Measurements from ENCODE around the gene RCOR1.

The RCOR1 gene

GRCh38 chr14:102711946-102712345 lies 119.5 kb downstream of the RCOR1 start:
- no peak overlapping the region for H3K27ac ChIP-seq
- no peak for TF ChIP-seq ZFX (IDR thresholded peaks at IDR 0.05; ENCODE audit: borderline replicate concordance)
- TF ChIP-seq, protein P1, sequence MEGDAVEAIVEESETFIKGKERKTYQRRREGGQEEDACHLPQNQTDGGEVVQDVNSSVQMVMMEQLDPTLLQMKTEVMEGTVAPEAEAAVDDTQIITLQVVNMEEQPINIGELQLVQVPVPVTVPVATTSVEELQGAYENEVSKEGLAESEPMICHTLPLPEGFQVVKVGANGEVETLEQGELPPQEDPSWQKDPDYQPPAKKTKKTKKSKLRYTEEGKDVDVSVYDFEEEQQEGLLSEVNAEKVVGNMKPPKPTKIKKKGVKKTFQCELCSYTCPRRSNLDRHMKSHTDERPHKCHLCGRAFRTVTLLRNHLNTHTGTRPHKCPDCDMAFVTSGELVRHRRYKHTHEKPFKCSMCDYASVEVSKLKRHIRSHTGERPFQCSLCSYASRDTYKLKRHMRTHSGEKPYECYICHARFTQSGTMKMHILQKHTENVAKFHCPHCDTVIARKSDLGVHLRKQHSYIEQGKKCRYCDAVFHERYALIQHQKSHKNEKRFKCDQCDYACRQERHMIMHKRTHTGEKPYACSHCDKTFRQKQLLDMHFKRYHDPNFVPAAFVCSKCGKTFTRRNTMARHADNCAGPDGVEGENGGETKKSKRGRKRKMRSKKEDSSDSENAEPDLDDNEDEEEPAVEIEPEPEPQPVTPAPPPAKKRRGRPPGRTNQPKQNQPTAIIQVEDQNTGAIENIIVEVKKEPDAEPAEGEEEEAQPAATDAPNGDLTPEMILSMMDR (IDR thresholded peaks at IDR 0.05): no peak

GRCh38 chr14:102717276-102717675 lies 124.8 kb downstream of the RCOR1 start:
- H3K27ac ChIP-seq: no peak overlapping the region
- TF ChIP-seq, protein P1 (IDR thresholded peaks at IDR 0.05): no peak
- no peak for TF ChIP-seq ZFX (IDR thresholded peaks at IDR 0.05; ENCODE audit: borderline replicate concordance)

GRCh38 chr14:102722646-102723045 lies 130.2 kb downstream of the RCOR1 start:
- H3K27ac ChIP-seq: no peak overlapping the region
- TF ChIP-seq, protein P1 (IDR thresholded peaks at IDR 0.05): no peak
- no peak for TF ChIP-seq ZFX (IDR thresholded peaks at IDR 0.05; ENCODE audit: borderline replicate concordance)

GRCh38 chr14:102723650-102724049 lies 131.2 kb downstream of the RCOR1 start:
- TF ChIP-seq, protein P1 (IDR thresholded peaks at IDR 0.05): no peak
- TF ChIP-seq ZFX (IDR thresholded peaks at IDR 0.05; ENCODE audit: borderline replicate concordance): no peak

DNA sequence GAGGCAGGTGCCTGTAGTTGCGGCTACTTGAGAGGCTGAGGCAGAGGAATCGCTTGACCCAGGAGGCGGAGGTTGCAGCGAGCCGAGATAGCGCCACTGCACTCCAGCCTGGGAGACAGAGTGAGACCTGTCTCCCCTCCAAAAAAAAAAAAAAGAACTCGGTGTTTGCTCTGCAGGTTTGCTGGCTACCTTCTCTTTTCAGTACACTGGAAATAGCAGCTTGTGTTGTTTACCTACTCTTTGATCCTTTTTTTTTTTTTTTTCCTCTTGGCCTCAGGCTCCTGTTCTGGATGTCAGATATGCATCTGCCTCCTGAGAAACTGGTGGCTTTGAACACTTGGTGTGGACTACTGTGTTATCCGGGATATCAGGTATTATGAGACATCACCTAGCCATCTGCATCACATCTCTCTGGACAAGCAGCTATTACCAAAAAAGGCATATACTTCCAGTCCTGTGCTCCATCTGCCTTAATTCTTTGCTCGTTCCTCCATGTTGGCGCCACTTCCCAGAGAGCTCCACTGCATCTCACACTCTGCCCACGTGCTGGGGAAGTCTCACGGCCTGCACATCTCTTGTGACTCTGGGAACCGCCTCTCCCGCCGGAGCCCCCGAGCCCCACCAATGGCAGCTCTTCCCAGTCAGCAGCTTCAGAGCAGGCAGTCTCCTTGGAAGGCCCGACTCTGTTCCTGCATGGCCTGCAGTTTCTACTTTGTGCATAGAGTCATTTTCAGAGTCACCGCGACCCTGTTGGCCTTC lies 133.9 kb downstream of the RCOR1 start:
- TF ChIP-seq ZFX (IDR thresholded peaks at IDR 0.05; ENCODE audit: borderline replicate concordance): no peak
- TF ChIP-seq, protein P1 (IDR thresholded peaks at IDR 0.05): no peak
- H3K27ac ChIP-seq: peak overlapping the region; percentile 56

More at GRCh38 chr14:102723650-102724049, 131.2 kb downstream of the RCOR1 start:
- no peak overlapping the region for H3K27ac ChIP-seq

DNA sequence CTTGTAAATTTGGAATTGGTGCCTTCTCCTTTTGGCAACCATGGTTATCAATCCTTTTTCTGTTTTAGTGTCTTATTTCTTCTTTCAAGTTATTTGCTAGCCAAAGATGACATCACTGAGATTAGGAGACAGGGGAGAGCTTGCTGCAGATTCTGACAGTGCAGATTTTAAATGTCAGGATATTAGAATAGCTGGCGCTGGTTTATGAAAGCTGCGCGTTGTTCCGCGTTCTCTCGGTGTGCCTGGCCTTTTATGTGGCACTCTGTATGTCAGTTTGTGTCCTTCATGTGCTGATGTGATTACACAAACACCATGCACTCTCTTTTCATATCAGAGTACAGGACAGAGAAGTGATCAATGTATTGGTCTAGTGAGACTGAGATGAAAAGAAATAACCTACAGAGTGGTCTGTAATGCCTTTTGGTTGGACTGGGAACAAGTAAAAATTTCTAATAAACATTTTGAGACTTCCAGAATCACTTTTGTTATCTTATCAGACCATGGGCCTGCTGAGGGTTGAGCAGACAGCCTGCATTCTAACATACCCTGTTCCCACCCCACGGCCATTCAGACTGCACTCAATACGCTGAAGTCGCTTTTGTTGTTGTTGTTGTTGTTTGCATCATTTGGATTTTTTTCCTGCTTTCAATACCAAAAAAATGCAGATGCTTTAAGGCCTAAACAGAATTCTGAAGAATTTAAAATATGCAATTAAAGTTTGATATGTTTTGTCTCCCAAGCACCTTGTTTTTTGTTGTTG lies 135.1 kb downstream of the RCOR1 start:
- no peak overlapping the region for H3K27ac ChIP-seq
- TF ChIP-seq, protein P1 (IDR thresholded peaks at IDR 0.05): no peak
- TF ChIP-seq ZFX (IDR thresholded peaks at IDR 0.05; ENCODE audit: borderline replicate concordance): no peak

DNA sequence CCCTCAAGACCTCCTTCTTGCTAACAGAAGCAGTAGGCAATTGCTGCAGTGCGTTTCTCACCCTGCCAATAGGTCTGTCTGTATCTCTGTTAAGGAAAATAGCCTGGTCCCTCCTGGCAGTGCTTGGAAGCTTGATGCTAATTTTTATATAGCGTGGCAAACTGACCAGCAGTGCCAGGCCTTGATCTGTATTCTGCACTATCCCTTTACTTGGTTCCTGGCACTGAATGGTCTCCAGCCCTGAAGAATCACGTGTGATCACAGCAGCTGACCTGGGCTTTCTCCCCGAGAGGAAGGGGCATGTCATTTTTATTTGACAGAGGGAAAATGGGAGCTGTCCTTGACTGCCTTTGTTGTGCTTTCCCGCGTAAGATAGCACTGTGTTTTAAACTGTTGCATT lies 136.1 kb downstream of the RCOR1 start:
- no peak overlapping the region for H3K27ac ChIP-seq
- TF ChIP-seq, protein P1 (IDR thresholded peaks at IDR 0.05): no peak
- no peak for TF ChIP-seq ZFX (IDR thresholded peaks at IDR 0.05; ENCODE audit: borderline replicate concordance)
